ENCODE measurements around the gene AQP12B. TPM values are rescaled to one million over a fixed set of nuclear protein-coding genes. Genes with fewer than 3 reads are reported as not detected.

AQP12B gene
- total RNA-seq, 1 experiment from 2014 or later = not detected

DNA sequence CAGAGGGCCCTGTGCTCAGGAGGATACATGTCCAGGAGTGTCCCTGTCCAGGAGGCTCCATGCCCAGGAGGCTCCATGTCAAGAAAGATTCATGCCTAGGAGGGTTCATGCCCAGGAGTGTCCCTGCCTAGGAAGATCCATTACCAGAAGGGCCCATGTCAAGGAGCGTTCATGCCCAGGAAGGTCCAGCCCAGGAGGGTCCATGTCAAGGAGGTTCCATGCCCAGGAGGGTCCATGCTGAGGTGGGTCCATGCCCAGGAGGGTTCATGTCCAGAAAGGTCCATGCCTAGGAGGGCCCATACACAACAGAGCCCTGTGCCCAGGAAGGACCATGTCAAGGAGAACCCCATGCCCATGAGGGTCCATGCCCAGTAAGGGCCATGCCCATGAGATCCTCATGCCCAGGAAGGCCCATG lies 50.4 kb downstream of the AQP12B start:
- Mint-ChIP-seq H3K4me3 (ENCODE audit: unreplicated experiment) (no peak overlapping the region), H3K9me3 (ENCODE audit: unreplicated experiment) (peaks cover 14% of the 10 kb centered on the region), H3K27ac (ENCODE audit: low read depth, unreplicated experiment) (no peak overlapping the region), H3K36me3 (ENCODE audit: insufficient read depth, unreplicated experiment) (no peaks in the 10 kb centered on the region), H3K4me1 (ENCODE audit: insufficient read depth, unreplicated experiment) (no peaks in the 10 kb centered on the region), H3K27me3 (ENCODE audit: insufficient read depth, unreplicated experiment) (no peaks in the 10 kb centered on the region)
- intact Hi-C loops (cut with micrococcal nuclease) = no loop called here
- BruUV-seq (replicated peaks) = no TSS peak
- CTCF ChIA-PET = no interaction called here
- POLR2A ChIA-PET = no interaction called here
- no peak for DNase-seq (ENCODE audit: unreplicated experiment)
- no peak for TF ChIP-seq CTCF (IDR thresholded peaks at IDR 0.05; ENCODE audit: unreplicated experiment)

- no peaks in the 10 kb centered on the region for H3K4me1 Mint-ChIP-seq (ENCODE audit: insufficient read depth, unreplicated experiment)
- H3K36me3 Mint-ChIP-seq (ENCODE audit: insufficient read depth, unreplicated experiment) = no peaks in the 10 kb centered on the region
- no peak for TF ChIP-seq CTCF (IDR thresholded peaks at IDR 0.05; ENCODE audit: unreplicated experiment)
- CTCF ChIA-PET = no interaction called here
- peaks cover 14% of the 10 kb centered on the region for H3K9me3 Mint-ChIP-seq (ENCODE audit: unreplicated experiment)
- no peak overlapping the region for H3K27ac Mint-ChIP-seq (ENCODE audit: low read depth, unreplicated experiment)
- no peak for DNase-seq (ENCODE audit: unreplicated experiment)
- no peaks in the 10 kb centered on the region for H3K27me3 Mint-ChIP-seq (ENCODE audit: insufficient read depth, unreplicated experiment)
- no peak overlapping the region for H3K4me3 Mint-ChIP-seq (ENCODE audit: unreplicated experiment)
- BruUV-seq (replicated peaks) = no TSS peak
- POLR2A ChIA-PET = no interaction called here
- intact Hi-C loops (cut with micrococcal nuclease) = no loop called here
Observed at GRCh38 chr2:240631548-240632305, 51.0 kb downstream of the AQP12B start.

GRCh38 chr2:240630771-240631547 lies 51.7 kb downstream of the AQP12B start:
- H3K4me3 Mint-ChIP-seq (ENCODE audit: unreplicated experiment) = no peak overlapping the region
- no TSS peak for BruUV-seq (replicated peaks)
- no peak for TF ChIP-seq CTCF (IDR thresholded peaks at IDR 0.05; ENCODE audit: unreplicated experiment)
- intact Hi-C loops (cut with micrococcal nuclease) = no loop called here
- H3K27ac Mint-ChIP-seq (ENCODE audit: low read depth, unreplicated experiment) = no peak overlapping the region
- ChIA-PET CTCF (no interaction called here), POLR2A (no interaction called here)
- H3K36me3 Mint-ChIP-seq (ENCODE audit: insufficient read depth, unreplicated experiment) = no peaks in the 10 kb centered on the region
- no peak for DNase-seq (ENCODE audit: unreplicated experiment)
- H3K27me3 Mint-ChIP-seq (ENCODE audit: insufficient read depth, unreplicated experiment) = no peaks in the 10 kb centered on the region
- peaks cover 14% of the 10 kb centered on the region for H3K9me3 Mint-ChIP-seq (ENCODE audit: unreplicated experiment)
- H3K4me1 Mint-ChIP-seq (ENCODE audit: insufficient read depth, unreplicated experiment) = no peaks in the 10 kb centered on the region

DNA sequence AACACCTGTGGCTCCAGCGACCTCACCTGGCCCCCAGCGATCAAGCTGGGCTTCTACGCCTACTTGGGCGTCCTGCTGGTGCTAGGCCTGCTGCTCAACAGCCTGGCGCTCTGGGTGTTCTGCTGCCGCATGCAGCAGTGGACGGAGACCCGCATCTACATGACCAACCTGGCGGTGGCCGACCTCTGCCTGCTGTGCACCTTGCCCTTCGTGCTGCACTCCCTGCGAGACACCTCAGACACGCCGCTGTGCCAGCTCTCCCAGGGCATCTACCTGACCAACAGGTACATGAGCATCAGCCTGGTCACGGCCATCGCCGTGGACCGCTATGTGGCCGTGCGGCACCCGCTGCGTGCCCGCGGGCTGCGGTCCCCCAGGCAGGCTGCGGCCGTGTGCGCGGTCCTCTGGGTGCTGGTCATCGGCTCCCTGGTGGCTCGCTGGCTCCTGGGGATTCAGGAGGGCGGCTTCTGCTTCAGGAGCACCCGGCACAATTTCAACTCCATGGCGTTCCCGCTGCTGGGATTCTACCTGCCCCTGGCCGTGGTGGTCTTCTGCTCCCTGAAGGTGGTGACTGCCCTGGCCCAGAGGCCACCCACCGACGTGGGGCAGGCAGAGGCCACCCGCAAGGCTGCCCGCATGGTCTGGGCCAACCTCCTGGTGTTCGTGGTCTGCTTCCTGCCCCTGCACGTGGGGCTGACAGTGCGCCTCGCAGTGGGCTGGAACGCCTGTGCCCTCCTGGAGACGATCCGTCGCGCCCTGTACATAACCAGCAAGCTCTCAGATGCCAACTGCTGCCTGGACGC lies 52.5 kb downstream of the AQP12B start:
- no peak overlapping the region for H3K27ac Mint-ChIP-seq (ENCODE audit: low read depth, unreplicated experiment)
- POLR2A ChIA-PET = no interaction called here
- intact Hi-C loops (cut with micrococcal nuclease) = no loop called here
- H3K4me3 Mint-ChIP-seq (ENCODE audit: unreplicated experiment) = no peak overlapping the region
- CTCF ChIA-PET = no interaction called here
- H3K4me1 Mint-ChIP-seq (ENCODE audit: insufficient read depth, unreplicated experiment) = no peaks in the 10 kb centered on the region
- DNase-seq (ENCODE audit: unreplicated experiment) = no peak
- peaks cover 14% of the 10 kb centered on the region for H3K9me3 Mint-ChIP-seq (ENCODE audit: unreplicated experiment)
- TF ChIP-seq CTCF (IDR thresholded peaks at IDR 0.05; ENCODE audit: unreplicated experiment) = no peak
- BruUV-seq (replicated peaks) = no TSS peak
- H3K36me3 Mint-ChIP-seq (ENCODE audit: insufficient read depth, unreplicated experiment) = no peaks in the 10 kb centered on the region
- no peaks in the 10 kb centered on the region for H3K27me3 Mint-ChIP-seq (ENCODE audit: insufficient read depth, unreplicated experiment)

Data from MCF 10A (cell line).